Spleen (tissue), 11 donors: Measurements from ENCODE around the gene FAM234B. TPM values are rescaled to one million over a fixed set of nuclear protein-coding genes. Genes with fewer than 3 reads are reported as not detected.

Source experiments
- DNase-seq: peaks from one replicate; pipeline ENCODE4 v3.0.0-alpha.2; 2020
- H3K27ac ChIP-seq, 8 donors: fragments of 200-600 bp; sonication (generic) in 7 of 8; 1 replicate in 4 of 8; 2 replicates in 4 of 8; pipeline versions ENCODE4 v1.5.0 to v1.8.0; 2016 to 2021; ENCODE audit warnings: inconsistent platforms in 4 of 8, mild to moderate bottlenecking in 4 of 8, moderate library complexity in 1 of 8
- H3K27me3 ChIP-seq, 7 donors: fragments of 200-600 bp; sonication (generic) in 6 of 7; replicated peaks in 1 of 7; 1 replicate in 4 of 7; 2 replicates in 3 of 7; pipeline versions ENCODE4 v1.5.0 to v1.8.0; 2016 to 2021; ENCODE audit warnings: inconsistent platforms in 3 of 7, mild to moderate bottlenecking in 1 of 7
- H3K36me3 ChIP-seq, 6 donors: fragments of 200-600 bp; sonication (generic) in 5 of 6; 1 replicate in 4 of 6; 2 replicates in 2 of 6; pipeline versions ENCODE4 v1.5.0 to v1.8.0; 2016 to 2021; ENCODE audit warnings: inconsistent platforms in 2 of 6
- H3K4me1 ChIP-seq, 6 donors: fragments of 200-600 bp; sonication (generic) in 5 of 6; 1 replicate in 3 of 6; 2 replicates in 3 of 6; pipeline versions ENCODE4 v1.5.0 to v1.8.0; 2016 to 2021; ENCODE audit warnings: inconsistent platforms in 3 of 6
- H3K4me3 ChIP-seq, 8 donors: fragments of 200-600 bp; sonication (generic) in 7 of 8; 1 replicate in 4 of 8; 2 replicates in 4 of 8; pipeline versions ENCODE4 v1.5.0 to v1.8.0; 2016 to 2021; ENCODE audit warnings: inconsistent platforms in 4 of 8, mild to moderate bottlenecking in 4 of 8, moderate library complexity in 2 of 8
- H3K9me3 ChIP-seq, 8 donors: fragments of 200-600 bp; sonication (generic) in 7 of 8; 1 replicate in 4 of 8; 2 replicates in 4 of 8; pipeline versions ENCODE4 v1.5.0 to v1.8.0; 2016 to 2021; ENCODE audit warnings: inconsistent platforms in 4 of 8
- POLR2A ChIP-seq, 3 donors: fragments of 450-650 bp; IDR thresholded peaks; one replicate each; pipeline ENCODE4 v1.5.1; 2017; ENCODE audit warnings: antibody characterized with exemption in 3 of 3, mild to moderate bottlenecking in 1 of 3
- POLR2AphosphoS5 ChIP-seq, 3 donors: sonication (generic); formaldehyde crosslinking; IDR thresholded peaks; one replicate each; pipeline ENCODE4 v1.5.1; 2017; ENCODE audit warnings: antibody characterized with exemption in 3 of 3
- WGBS, 5 donors: extraction: QIAGEN DNeasy Blood & Tissue Kit in 3 of 5; methylation state at CpG; one replicate each; pipeline versions ENCODE4 v1.1.5 to v1.1.7; 2013 to 2018; 5-methylcytosine and 5-hydroxymethylcytosine counted together
- intact Hi-C: fragments of 100-400 bp; cut with DNase I; formaldehyde crosslinking; loops from one replicate; pipeline ENCODE4 v1.15.0; 2023; ENCODE audit warnings: low total_unique reads
- polyA plus RNA-seq, 3 donors: library from polyadenylated mRNA; stranded (reverse); fragments of 200-250 nt; gene quantifications; one replicate each; pipeline ENCODE4 v1.2.1, GENCODE V29; 2013
- total RNA-seq, 7 donors: library from RNA; depleted of rRNA in 3 of 7; stranded (reverse); fragments of >200 nt in 3 of 7; fragmentation: NEBNext Ultra II Directional in 4 of 7; extraction: Animal tissue kit (Norgen Biotek cat#: 25700) in 4 of 7; gene quantifications; one replicate each; pipeline versions ENCODE4 v1.1.0 to v1.2.1, GENCODE V29; 2016 to 2021
- TF ChIP-seq, protein P1 (sequence below), 11 experiments: fragments of 200-600 bp in 7 of 11; fragments of 450-650 bp in 4 of 11; sonication (generic) in 4 of 11; IDR thresholded peaks in 8 of 11; conservative IDR thresholded peaks in 3 of 11; 1 replicate in 7 of 11; 2 replicates in 4 of 11; pipeline versions ENCODE4 v1.4.0 to v1.8.0; 2016 to 2021; ENCODE audit warnings: antibody characterized with exemption in 11 of 11, inconsistent platforms in 4 of 11, mild to moderate bottlenecking in 1 of 11
- donor health status: healthy with polysubstance abuse.
- donor health status: DM: no; HTN: no; CAD: no; lungs with moderate emphysema.
- donor health status: DM: no; HTN: no; CAD: no.
- donor health status: Bipolar disorder and iron deficiency.
- donor health status: healthy.
- donor health status: DM: no; HTN: no; CAD: no.
- donor health status: DM: yes; HTN: yes; CAD: no.

Gene FAM234B
- total and polyA plus RNA-seq, 10 donors: 0.59 to 8.2 (median 6.2) TPM

DNA sequence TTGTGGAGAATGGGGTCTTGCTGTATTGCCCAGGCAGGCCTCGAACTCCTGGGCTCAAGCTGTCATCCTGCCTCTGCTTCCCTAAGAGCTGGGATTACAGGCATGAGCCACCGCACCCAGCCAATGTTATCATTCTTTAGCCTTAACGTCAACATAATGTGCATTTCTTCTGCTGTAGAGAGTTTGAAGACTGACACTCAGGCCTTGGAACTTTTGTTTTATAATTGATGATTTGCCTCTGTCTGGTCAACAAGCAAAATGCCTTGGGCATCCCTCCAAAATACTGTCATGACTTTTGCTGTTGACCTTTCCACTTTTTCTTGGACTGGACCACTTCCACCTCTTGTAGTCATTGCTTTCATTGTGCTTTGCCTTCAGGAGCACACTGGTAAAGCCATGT is 29.0 kb downstream of the FAM234B start:
- intact Hi-C loops: no loop called here

GRCh38 chr12:13074396-13075117 is 30.4 kb downstream of the FAM234B start:
- intact Hi-C loops: no loop called here
- TF ChIP-seq POLR2A (IDR thresholded peaks at IDR 0.05) (no peak), POLR2AphosphoS5 (IDR thresholded peaks at IDR 0.05) (no peak)
- TF ChIP-seq, protein P1, sequence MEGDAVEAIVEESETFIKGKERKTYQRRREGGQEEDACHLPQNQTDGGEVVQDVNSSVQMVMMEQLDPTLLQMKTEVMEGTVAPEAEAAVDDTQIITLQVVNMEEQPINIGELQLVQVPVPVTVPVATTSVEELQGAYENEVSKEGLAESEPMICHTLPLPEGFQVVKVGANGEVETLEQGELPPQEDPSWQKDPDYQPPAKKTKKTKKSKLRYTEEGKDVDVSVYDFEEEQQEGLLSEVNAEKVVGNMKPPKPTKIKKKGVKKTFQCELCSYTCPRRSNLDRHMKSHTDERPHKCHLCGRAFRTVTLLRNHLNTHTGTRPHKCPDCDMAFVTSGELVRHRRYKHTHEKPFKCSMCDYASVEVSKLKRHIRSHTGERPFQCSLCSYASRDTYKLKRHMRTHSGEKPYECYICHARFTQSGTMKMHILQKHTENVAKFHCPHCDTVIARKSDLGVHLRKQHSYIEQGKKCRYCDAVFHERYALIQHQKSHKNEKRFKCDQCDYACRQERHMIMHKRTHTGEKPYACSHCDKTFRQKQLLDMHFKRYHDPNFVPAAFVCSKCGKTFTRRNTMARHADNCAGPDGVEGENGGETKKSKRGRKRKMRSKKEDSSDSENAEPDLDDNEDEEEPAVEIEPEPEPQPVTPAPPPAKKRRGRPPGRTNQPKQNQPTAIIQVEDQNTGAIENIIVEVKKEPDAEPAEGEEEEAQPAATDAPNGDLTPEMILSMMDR (IDR thresholded peaks at IDR 0.05 in 8 of 11, conservative IDR thresholded peaks at IDR 0.05 in 3 of 11): no peak
- Histone ChIP-seq H3K27ac (no peak overlapping the region), H3K27me3 (no peaks in the 10 kb centered on the region), H3K36me3 (peaks cover 0 to 61% (median 15%) of the 10 kb centered on the region in 6 donors), H3K9me3 (no peaks in the 10 kb centered on the region), H3K4me3 (no peak overlapping the region), H3K4me1 (no peaks in the 10 kb centered on the region)
- DNase-seq: no peak
- 84 to 98% (median 92%) methylated on average over 3 of the region's 3 CpGs for WGBS, 5 donors

More for the DNA sequence above, 29.0 kb downstream of the FAM234B start:
- 75 to 86% (median 83%) methylated on average over 3 of the region's 3 CpGs for WGBS, 5 donors
- H3K27ac ChIP-seq: no peak overlapping the region
- H3K4me1 ChIP-seq: no peaks in the 10 kb centered on the region
- no peak for DNase-seq
- H3K27me3 ChIP-seq: no peaks in the 10 kb centered on the region
- H3K4me3 ChIP-seq: no peak overlapping the region
- TF ChIP-seq POLR2A (IDR thresholded peaks at IDR 0.05) (no peak), POLR2AphosphoS5 (IDR thresholded peaks at IDR 0.05) (no peak)
- TF ChIP-seq, protein P1 (IDR thresholded peaks at IDR 0.05 in 8 of 11, conservative IDR thresholded peaks at IDR 0.05 in 3 of 11): no peak
- H3K9me3 ChIP-seq: no peaks in the 10 kb centered on the region
- peaks cover 0 to 67% (median 25%) of the 10 kb centered on the region in 6 donors for H3K36me3 ChIP-seq

DNA sequence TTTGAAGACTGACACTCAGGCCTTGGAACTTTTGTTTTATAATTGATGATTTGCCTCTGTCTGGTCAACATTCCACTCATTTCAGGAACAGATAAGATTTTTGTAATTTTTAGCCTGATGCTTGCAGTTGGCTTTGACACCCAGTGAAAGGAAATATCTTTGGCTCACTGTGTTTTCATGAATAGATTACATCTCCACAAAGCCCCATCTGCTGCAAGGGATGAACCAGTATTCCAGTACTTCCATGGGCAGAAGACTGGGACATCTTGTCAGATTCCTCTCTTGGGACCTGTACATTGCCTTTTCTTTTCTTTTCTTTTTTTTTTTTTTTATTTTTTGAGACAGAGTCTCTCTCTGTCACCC is 30.9 kb downstream of the FAM234B start:
- intact Hi-C loops: no loop called here
- no peaks in the 10 kb centered on the region for H3K9me3 ChIP-seq
- no peak for DNase-seq
- no peak overlapping the region for H3K27ac ChIP-seq
- no peak for TF ChIP-seq POLR2AphosphoS5 (IDR thresholded peaks at IDR 0.05)
- TF ChIP-seq, protein P1 (IDR thresholded peaks at IDR 0.05 in 8 of 11, conservative IDR thresholded peaks at IDR 0.05 in 3 of 11): no peak
- TF ChIP-seq POLR2A (IDR thresholded peaks at IDR 0.05): no peak
- H3K4me3 ChIP-seq: no peak overlapping the region
- H3K4me1 ChIP-seq: no peaks in the 10 kb centered on the region
- peaks cover 0 to 64% (median 14%) of the 10 kb centered on the region in 6 donors for H3K36me3 ChIP-seq
- no peaks in the 10 kb centered on the region for H3K27me3 ChIP-seq

- Histone ChIP-seq H3K27ac (no peak overlapping the region), H3K4me3 (no peak overlapping the region), H3K4me1 (no peaks in the 10 kb centered on the region), H3K9me3 (no peaks in the 10 kb centered on the region), H3K27me3 (no peaks in the 10 kb centered on the region), H3K36me3 (peaks cover 0 to 68% (median 14%) of the 10 kb centered on the region in 6 donors)
- TF ChIP-seq POLR2A (IDR thresholded peaks at IDR 0.05): no peak
- TF ChIP-seq, protein P1 (IDR thresholded peaks at IDR 0.05 in 8 of 11, conservative IDR thresholded peaks at IDR 0.05 in 3 of 11): no peak
- TF ChIP-seq POLR2AphosphoS5 (IDR thresholded peaks at IDR 0.05): no peak
- DNase-seq: no peak
- intact Hi-C loops: no loop called here
- WGBS, 5 donors: 87 to 98% (median 90%) methylated on average over 12 of the region's 12 CpGs
Observed at GRCh38 chr12:13075786-13076570, 31.8 kb downstream of the FAM234B start.
